Thyroid gland (tissue), 4 donors: Measurements from ENCODE around the gene SPAG7.

Experiments
- POLR2A ChIP-seq, 2 donors: fragments of 450-650 bp; IDR thresholded peaks; one replicate each; pipeline ENCODE4 v1.6.1; 2017; ENCODE audit warnings: antibody characterized with exemption in 2 of 2, mild to moderate bottlenecking in 2 of 2, moderate library complexity in 1 of 2
- TF ChIP-seq, protein P1 (sequence below), 6 experiments: fragments of 200-600 bp in 3 of 6; fragments of 450-650 bp in 3 of 6; sonication (generic) in 3 of 6; IDR thresholded peaks; one replicate each; pipeline ENCODE4 v1.5.1; 2016 to 2019; ENCODE audit warnings: antibody characterized with exemption in 6 of 6, mild to moderate bottlenecking in 2 of 6, inconsistent platforms in 1 of 6, moderate library complexity in 1 of 6

DNA sequence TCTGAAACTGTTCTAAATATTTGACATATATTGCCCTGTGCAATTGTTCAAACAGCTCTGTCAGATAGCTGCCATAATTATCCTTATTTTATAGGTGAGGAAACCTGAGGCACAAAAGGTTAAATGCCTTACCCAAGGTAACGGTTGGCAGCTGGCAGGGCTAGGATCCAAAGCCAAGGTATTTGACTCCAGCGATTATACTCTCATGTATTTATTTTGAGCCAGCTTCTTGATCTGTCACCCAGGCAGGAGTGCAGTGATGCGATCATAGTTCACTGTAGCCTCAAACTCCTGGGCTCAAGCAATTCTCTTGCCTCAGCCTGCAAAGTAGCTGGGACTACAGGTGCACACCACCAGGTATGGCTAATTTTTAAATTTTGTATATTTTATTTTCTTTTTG, 9.5 kb downstream of the SPAG7 start:
- TF ChIP-seq, protein P1, sequence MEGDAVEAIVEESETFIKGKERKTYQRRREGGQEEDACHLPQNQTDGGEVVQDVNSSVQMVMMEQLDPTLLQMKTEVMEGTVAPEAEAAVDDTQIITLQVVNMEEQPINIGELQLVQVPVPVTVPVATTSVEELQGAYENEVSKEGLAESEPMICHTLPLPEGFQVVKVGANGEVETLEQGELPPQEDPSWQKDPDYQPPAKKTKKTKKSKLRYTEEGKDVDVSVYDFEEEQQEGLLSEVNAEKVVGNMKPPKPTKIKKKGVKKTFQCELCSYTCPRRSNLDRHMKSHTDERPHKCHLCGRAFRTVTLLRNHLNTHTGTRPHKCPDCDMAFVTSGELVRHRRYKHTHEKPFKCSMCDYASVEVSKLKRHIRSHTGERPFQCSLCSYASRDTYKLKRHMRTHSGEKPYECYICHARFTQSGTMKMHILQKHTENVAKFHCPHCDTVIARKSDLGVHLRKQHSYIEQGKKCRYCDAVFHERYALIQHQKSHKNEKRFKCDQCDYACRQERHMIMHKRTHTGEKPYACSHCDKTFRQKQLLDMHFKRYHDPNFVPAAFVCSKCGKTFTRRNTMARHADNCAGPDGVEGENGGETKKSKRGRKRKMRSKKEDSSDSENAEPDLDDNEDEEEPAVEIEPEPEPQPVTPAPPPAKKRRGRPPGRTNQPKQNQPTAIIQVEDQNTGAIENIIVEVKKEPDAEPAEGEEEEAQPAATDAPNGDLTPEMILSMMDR (IDR thresholded peaks at IDR 0.05): no peak
- no peak for TF ChIP-seq POLR2A (IDR thresholded peaks at IDR 0.05)
